ENCODE data around the gene PHKG1. TPM values are rescaled to one million over a fixed set of nuclear protein-coding genes. Genes with fewer than 3 reads are reported as not detected.
"Not testable (repeated sequence)": the region's sequence is repeated elsewhere in the genome, so short reads cannot be mapped to it uniquely, and the experiment has no call there.

PHKG1 gene
- total RNA-seq, 2 donors from 2014 or later, result 0.82 to 2.4 TPM

DNA sequence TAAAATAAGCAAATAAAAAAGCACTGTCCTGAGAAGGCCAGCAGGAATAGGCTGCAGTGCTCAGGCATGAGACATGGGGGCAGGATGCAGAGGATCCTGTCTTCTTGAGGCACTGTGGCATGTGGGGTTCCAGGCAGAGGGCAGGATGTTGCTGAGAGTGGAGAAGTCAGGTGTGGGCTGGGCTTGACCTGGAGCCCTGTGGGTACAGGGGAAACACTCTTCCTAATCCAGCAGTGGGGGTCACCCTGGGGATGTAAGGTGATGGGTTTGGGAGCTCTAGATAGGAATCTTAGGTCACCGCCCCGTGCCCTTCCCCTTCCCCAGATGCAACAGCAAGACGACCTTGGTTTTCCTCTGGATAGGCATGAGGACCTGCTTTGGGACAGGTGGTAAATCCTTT, 15.1 kb downstream of the PHKG1 start:
- no peak for DNase-seq (ENCODE audit: low spot score)
- Histone ChIP-seq H3K27me3 (replicated peaks; ENCODE audit: insufficient read depth) (no peaks in the 10 kb centered on the region), H3K4me1 (replicated peaks) (peaks cover 16% of the 10 kb centered on the region), H3K36me3 (peaks cover 0 to 4% of the 10 kb centered on the region in 2 donors), H3K4me3 (no peak overlapping the region), H3K9me3 (no peaks in the 10 kb centered on the region), H3K27ac (peak overlapping the region in 1 of 2 donors; percentile 72)
- intact Hi-C loops (cut with DNase I), result loop anchor here (10.0 kb wide), 2 partner anchors 193 to 433 kb away; partner anchors contain the start of gene ZNF713
- 89% methylated on average over 3 of the region's 3 CpGs for WGBS
- TF ChIP-seq POLR2A (IDR thresholded peaks at IDR 0.05) (no peak), POLR2AphosphoS5 (IDR thresholded peaks at IDR 0.05) (no peak)
- TF ChIP-seq, protein P1, sequence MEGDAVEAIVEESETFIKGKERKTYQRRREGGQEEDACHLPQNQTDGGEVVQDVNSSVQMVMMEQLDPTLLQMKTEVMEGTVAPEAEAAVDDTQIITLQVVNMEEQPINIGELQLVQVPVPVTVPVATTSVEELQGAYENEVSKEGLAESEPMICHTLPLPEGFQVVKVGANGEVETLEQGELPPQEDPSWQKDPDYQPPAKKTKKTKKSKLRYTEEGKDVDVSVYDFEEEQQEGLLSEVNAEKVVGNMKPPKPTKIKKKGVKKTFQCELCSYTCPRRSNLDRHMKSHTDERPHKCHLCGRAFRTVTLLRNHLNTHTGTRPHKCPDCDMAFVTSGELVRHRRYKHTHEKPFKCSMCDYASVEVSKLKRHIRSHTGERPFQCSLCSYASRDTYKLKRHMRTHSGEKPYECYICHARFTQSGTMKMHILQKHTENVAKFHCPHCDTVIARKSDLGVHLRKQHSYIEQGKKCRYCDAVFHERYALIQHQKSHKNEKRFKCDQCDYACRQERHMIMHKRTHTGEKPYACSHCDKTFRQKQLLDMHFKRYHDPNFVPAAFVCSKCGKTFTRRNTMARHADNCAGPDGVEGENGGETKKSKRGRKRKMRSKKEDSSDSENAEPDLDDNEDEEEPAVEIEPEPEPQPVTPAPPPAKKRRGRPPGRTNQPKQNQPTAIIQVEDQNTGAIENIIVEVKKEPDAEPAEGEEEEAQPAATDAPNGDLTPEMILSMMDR (IDR thresholded peaks at IDR 0.05), result no peak

DNA sequence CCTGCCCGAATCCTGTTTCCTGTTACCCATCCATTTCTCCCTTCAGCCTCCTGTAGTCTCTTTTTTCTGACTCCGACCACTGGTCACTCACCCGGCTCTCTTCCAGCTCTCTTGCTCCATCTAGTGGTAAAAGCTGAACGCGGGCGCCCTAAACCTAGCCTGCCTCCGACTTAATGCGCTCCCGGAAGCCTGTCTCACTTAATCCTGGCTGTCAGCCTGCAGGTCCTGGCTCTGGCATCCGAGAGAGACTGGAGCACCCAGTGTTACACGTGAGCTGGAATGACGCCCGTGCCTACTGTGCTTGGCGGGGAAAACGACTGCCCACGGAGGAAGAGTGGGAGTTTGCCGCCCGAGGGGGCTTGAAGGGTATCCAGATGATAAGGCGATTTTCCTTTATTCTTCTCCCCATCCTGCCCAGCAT, 18.4 kb downstream of the PHKG1 start:
- H3K4me3 ChIP-seq, result no peak overlapping the region
- no peaks in the 10 kb centered on the region for H3K9me3 ChIP-seq
- TF ChIP-seq, protein P1 (IDR thresholded peaks at IDR 0.05), result peak; percentile 77 to 97 (median 92)
- TF ChIP-seq POLR2AphosphoS5 (IDR thresholded peaks at IDR 0.05) (peak; percentile 92), POLR2A (IDR thresholded peaks at IDR 0.05) (no peak)
- DNase-seq (ENCODE audit: low spot score), result peak; percentile 94
- WGBS, result 8% methylated on average over 19 of the region's 19 CpGs
- H3K36me3 ChIP-seq, result peaks cover 0 to 4% of the 10 kb centered on the region in 2 donors
- H3K27ac ChIP-seq, result no peak overlapping the region
- no peaks in the 10 kb centered on the region for H3K27me3 ChIP-seq (replicated peaks; ENCODE audit: insufficient read depth)
- peaks cover 9% of the 10 kb centered on the region for H3K4me1 ChIP-seq (replicated peaks)
- intact Hi-C loops (cut with DNase I), result loop anchor here (5.0 to 10.0 kb wide), 3 partner anchors 72 to 430 kb away; partner anchors contain the start of gene ZNF713

DNA sequence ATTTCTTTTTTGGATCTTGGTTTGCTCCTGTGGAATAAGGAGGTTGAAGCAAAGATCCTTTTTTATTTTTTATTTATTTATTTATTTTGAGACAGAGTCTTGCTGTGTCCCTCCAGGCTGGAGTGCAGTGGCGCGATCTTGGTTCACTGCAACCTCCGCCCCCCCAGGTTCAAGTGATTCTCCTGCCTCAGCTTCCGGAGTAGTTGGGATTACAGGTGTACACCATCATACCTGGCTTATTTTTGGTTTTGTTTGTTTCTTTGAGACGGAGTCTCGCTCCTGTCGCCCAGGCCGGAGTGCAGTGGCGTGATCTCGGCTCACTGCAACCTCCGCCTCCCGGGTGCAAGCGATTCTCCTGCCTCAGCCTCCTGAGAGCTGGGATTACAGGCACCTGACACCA, 26.4 kb downstream of the PHKG1 start:
- H3K27ac ChIP-seq; DNase-seq (ENCODE audit: low spot score); intact Hi-C loops (cut with DNase I); H3K4me1 ChIP-seq (replicated peaks); H3K27me3 ChIP-seq (replicated peaks; ENCODE audit: insufficient read depth); H3K36me3 ChIP-seq; H3K9me3 ChIP-seq; H3K4me3 ChIP-seq: not testable (repeated sequence)
- WGBS, result 92% methylated on average over 13 of the region's 13 CpGs

DNA sequence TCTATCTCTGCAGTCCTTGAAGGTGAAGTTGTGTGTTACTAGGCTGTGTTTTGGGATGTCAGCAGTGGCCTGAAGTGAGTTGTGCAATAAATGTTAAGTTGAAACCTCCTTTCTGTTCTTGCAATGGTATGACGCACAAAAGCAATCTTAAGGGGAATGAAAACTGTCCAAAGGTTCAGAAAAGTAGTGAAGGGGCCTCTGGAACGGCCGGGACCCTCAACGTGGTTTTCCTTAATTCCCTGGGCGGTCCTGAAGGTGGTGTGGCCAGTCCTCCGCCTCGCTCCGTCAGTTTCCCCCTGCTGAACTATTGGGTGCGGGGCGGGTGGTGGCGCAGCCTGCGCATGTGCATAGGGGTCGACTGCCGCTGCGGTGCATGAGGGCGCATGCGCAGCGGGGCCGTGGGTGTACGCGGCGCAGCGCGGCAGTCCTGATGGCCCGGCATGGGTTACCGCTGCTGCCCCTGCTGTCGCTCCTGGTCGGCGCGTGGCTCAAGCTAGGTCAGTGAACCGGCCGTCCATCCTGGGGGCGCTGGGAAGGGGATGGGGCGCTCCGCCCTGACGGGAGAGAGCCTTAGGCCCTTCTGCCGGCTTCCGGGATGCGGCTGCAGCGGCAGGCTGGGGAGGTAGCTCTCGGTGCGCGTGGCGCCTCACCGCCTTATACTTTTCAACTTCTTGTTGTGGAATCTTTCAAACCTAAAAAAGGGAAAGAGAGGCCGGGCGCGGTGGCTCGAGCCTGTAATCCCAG, 28.7 kb downstream of the PHKG1 start, which contains the start of gene SUMF2:
Gene SUMF2, plus strand, starts transcription at position 405 of the 744 bp plus-strand sequence. Its CDS starts 26 bp downstream, at position 431.
- Histone ChIP-seq H3K9me3 (no peaks in the 10 kb centered on the region), H3K27me3 (replicated peaks; ENCODE audit: insufficient read depth) (no peaks in the 10 kb centered on the region), H3K4me1 (replicated peaks) (no peaks in the 10 kb centered on the region), H3K27ac (peak within 1 kb of the TSS; percentile 87 to 88), H3K36me3 (no peaks in the 10 kb centered on the region), H3K4me3 (peak within 1 kb of the TSS; percentile 63 to 71)
- intact Hi-C loops (cut with DNase I), result no loop called here
- peak; percentile 89 for DNase-seq (ENCODE audit: low spot score)
- 1% methylated on average over 48 of the region's 49 CpGs for WGBS
- TF ChIP-seq, protein P1 (IDR thresholded peaks at IDR 0.05), result peak in 3 of 4 experiments; percentile 5 to 45 (median 44)
- TF ChIP-seq POLR2A (IDR thresholded peaks at IDR 0.05), result peak; percentile 87
- TF ChIP-seq POLR2AphosphoS5 (IDR thresholded peaks at IDR 0.05), result peak; percentile 93

DNA sequence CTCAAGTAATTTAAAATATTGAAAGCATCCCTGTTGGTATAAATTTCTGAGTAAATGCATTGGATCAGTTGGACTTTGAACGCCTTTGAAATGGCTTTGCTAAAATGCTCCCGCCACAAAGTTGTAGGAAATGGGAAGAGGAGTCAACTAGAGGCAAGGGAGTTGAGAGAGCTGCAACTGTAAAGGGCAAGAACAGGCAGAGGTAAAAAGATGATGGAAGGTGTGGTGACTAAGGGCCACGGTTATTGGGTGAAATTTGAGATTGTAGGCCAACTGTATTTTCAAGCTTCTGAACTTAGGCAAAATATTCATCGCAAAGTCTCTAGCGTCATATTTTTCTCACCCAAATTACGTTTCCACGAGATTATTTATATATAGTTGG, 29.3 kb downstream of the PHKG1 start:
- Histone ChIP-seq H3K4me3 (peak overlapping the region in 1 of 2 donors; percentile 71), H3K9me3 (no peaks in the 10 kb centered on the region), H3K27ac (peak overlapping the region; percentile 87 to 88), H3K27me3 (replicated peaks; ENCODE audit: insufficient read depth) (no peaks in the 10 kb centered on the region), H3K4me1 (replicated peaks) (no peaks in the 10 kb centered on the region), H3K36me3 (no peaks in the 10 kb centered on the region)
- TF ChIP-seq POLR2AphosphoS5 (IDR thresholded peaks at IDR 0.05), result no peak
- TF ChIP-seq, protein P1 (IDR thresholded peaks at IDR 0.05), result no peak
- no peak for TF ChIP-seq POLR2A (IDR thresholded peaks at IDR 0.05)
- DNase-seq (ENCODE audit: low spot score), result no peak
- intact Hi-C loops (cut with DNase I), result no loop called here
- 63% methylated on average over 7 of the region's 7 CpGs for WGBS
